Natural killer cell (primary cell): ENCODE data around the gene FAIM. TPM values are rescaled to one million over a fixed set of nuclear protein-coding genes. Genes with fewer than 3 reads are reported as not detected.
A peak's percentile ranks its signal among the peaks of the same experiment; 100 is the strongest.

Experiments used
- ATAC-seq, 3 donors: fragments of 150-1000 bp in 2 of 3; fragments of 200-7000 bp in 1 of 3; cut with Tn5 transposase; 1 replicate in 1 of 3; 2 replicates in 2 of 3; pipeline ENCODE4 v1.10.0; 2021; ENCODE audit warnings: mild to moderate bottlenecking in 2 of 3, moderate library complexity in 2 of 3
- DNase-seq, 2 donors: peaks; one replicate each; pipeline versions ENCODE4 v3.0.0 to v3.0.0-alpha.2; 2013 to 2021; ENCODE audit warnings: mixed read lengths in 1 of 2
- H3K27ac ChIP-seq: one replicate; pipeline ENCODE4 v1.5.1; 2013; ENCODE audit warnings: mild to moderate bottlenecking, low read length
- H3K27me3 ChIP-seq: one replicate; pipeline ENCODE4 v1.6.1; 2013; ENCODE audit warnings: low read length; ENCODE audit not compliant: control insufficient read depth, insufficient read depth
- H3K36me3 ChIP-seq: one replicate; pipeline ENCODE4 v1.6.1; 2013; ENCODE audit warnings: low read length; ENCODE audit not compliant: control insufficient read depth, insufficient read depth
- H3K4me1 ChIP-seq: one replicate; pipeline ENCODE4 v1.6.1; 2013; ENCODE audit warnings: low read length; ENCODE audit not compliant: control insufficient read depth, insufficient read depth
- H3K4me3 ChIP-seq: one replicate; pipeline ENCODE4 v1.5.1; 2013; ENCODE audit warnings: low read length
- H3K9me3 ChIP-seq: one replicate; pipeline ENCODE4 v1.6.1; 2013; ENCODE audit warnings: low read length; ENCODE audit not compliant: control insufficient read depth, insufficient read depth
- H3K27ac Mint-ChIP-seq, 2 donors: one replicate each; pipeline ENCODE4 v1.8.0; 2022; ENCODE audit warnings: mild to moderate bottlenecking in 2 of 2, mixed read lengths in 2 of 2, moderate library complexity in 1 of 2
- H3K27me3 Mint-ChIP-seq, 2 donors: one replicate each; pipeline ENCODE4 v1.8.0; 2022; ENCODE audit warnings: low read depth in 2 of 2, mixed read lengths in 2 of 2
- H3K36me3 Mint-ChIP-seq: one replicate; pipeline ENCODE4 v1.8.0; 2022; ENCODE audit warnings: mixed read lengths
- H3K4me1 Mint-ChIP-seq, 2 donors: one replicate each; pipeline ENCODE4 v1.8.0; 2022; ENCODE audit warnings: mixed read lengths in 2 of 2
- H3K4me3 Mint-ChIP-seq: one replicate; pipeline ENCODE4 v1.8.0; 2022; ENCODE audit warnings: mild to moderate bottlenecking, moderate library complexity, mixed read lengths
- H3K9me3 Mint-ChIP-seq, 2 donors: one replicate each; pipeline ENCODE4 v1.8.0; 2022; ENCODE audit warnings: mixed read lengths in 2 of 2
- WGBS: methylation state at CpG from one replicate; pipeline ENCODE4 v1.1.7; 2013; ENCODE audit warnings: missing lambda C conversion rate; ENCODE audit not compliant: insufficient coverage; 5-methylcytosine and 5-hydroxymethylcytosine counted together
- intact Hi-C: fragments of 100-400 bp; cut with micrococcal nuclease; formaldehyde crosslinking; loops from one replicate; pipeline ENCODE4 v1.14.2; 2022
- total RNA-seq, 4 donors: library from RNA; stranded (reverse); fragments of 120-200 nt in 1 of 4; gene quantifications; one replicate each; pipeline versions ENCODE4 v1.2.3 to v1.2.4, GENCODE V29; 2013 to 2022
- TF ChIP-seq, protein P1 (sequence below): fragments of 200-600 bp; IDR thresholded peaks from one replicate; pipeline ENCODE4 v1.8.0; 2022; ENCODE audit warnings: antibody characterized with exemption

FAIM gene
- total RNA-seq, 3 donors from 2014 or later (not counting 1 experiment from before 2014, with no cell fraction given) = 4.6 to 7.6 (median 5.6) TPM

DNA sequence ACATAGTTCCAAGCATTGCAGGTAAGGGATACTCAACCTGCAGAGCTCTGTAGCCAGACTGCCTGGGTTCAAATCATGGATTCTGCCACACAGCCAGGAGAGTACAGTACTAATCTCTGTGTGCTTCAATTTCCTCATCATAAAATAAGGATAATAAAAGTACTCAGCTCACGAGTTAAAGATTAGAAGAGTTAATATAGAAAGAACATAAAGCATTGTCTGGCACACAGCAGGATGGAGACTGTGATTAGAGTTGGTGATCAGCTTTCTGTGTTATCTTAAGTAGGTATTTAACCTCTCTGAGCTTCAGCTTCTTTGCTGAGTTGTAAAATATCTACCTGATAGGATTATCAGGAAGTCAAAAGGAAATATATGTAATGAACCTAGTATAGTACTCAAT is 17.2 kb upstream of the FAIM start:
- no peak for ATAC-seq
- peaks cover 14% of the 10 kb centered on the region for H3K4me1 ChIP-seq
- H3K4me1 Mint-ChIP-seq = peaks cover 6 to 12% of the 10 kb centered on the region in 2 donors
- H3K27me3 ChIP-seq = no peaks in the 10 kb centered on the region
- TF ChIP-seq, protein P1, sequence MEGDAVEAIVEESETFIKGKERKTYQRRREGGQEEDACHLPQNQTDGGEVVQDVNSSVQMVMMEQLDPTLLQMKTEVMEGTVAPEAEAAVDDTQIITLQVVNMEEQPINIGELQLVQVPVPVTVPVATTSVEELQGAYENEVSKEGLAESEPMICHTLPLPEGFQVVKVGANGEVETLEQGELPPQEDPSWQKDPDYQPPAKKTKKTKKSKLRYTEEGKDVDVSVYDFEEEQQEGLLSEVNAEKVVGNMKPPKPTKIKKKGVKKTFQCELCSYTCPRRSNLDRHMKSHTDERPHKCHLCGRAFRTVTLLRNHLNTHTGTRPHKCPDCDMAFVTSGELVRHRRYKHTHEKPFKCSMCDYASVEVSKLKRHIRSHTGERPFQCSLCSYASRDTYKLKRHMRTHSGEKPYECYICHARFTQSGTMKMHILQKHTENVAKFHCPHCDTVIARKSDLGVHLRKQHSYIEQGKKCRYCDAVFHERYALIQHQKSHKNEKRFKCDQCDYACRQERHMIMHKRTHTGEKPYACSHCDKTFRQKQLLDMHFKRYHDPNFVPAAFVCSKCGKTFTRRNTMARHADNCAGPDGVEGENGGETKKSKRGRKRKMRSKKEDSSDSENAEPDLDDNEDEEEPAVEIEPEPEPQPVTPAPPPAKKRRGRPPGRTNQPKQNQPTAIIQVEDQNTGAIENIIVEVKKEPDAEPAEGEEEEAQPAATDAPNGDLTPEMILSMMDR = no peak
- no peaks in the 10 kb centered on the region for H3K27me3 Mint-ChIP-seq
- H3K4me3 ChIP-seq = no peak overlapping the region
- H3K36me3 ChIP-seq = no peaks in the 10 kb centered on the region
- intact Hi-C loops = loop anchor here (5.0 kb wide), 2 partner anchors 96 to 751 kb away; partner anchors contain the start of gene MRPS22
- no peaks in the 10 kb centered on the region for H3K9me3 Mint-ChIP-seq
- no peak for DNase-seq
- H3K27ac Mint-ChIP-seq = no peak overlapping the region
- 67% methylated on average over 1 of the region's 1 CpG for WGBS
- no peak overlapping the region for H3K4me3 Mint-ChIP-seq
- no peaks in the 10 kb centered on the region for H3K36me3 Mint-ChIP-seq
- no peaks in the 10 kb centered on the region for H3K9me3 ChIP-seq
- H3K27ac ChIP-seq = no peak overlapping the region

DNA sequence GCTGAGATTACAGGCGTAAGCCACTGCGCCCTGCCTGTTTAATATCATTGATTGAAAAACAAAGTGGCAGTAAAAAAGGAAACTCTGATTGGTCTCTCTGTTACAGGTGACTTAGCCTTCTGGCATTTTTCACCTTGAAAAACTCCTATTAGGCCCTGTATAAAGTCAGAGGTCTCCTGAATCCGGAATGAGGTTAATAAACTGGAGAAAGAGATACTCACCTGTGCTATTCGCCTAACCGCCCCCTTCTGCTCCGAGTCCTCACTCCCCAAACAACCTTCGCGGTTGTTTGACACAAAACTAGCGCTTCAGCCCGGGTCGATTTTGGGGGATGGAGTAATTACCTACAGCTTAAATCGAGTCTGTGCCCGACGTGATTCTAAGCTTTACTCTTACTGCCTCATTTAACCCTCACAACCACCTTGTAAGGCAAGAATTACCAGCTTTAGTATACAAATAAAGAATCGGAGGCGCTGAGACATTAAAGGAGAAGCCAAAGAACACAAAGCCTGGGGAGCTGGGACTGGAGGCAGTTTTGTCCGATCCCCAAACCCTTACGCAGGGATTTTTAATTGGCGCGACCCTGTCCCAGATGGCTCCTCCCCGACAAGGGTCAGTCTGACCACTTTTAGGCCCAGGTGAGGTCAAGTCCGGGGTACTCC is 15.0 kb upstream of the FAIM start:
- peak overlapping the region; percentile 82 for H3K27ac ChIP-seq
- Mint-ChIP-seq H3K36me3 (no peaks in the 10 kb centered on the region), H3K9me3 (no peaks in the 10 kb centered on the region), H3K27ac (peak overlapping the region; percentile 87 to 88), H3K27me3 (no peaks in the 10 kb centered on the region), H3K4me1 (peaks cover 6 to 12% of the 10 kb centered on the region in 2 donors), H3K4me3 (peak overlapping the region; percentile 89)
- peaks cover 14% of the 10 kb centered on the region for H3K4me1 ChIP-seq
- no peak for ATAC-seq
- H3K27me3 ChIP-seq = no peaks in the 10 kb centered on the region
- WGBS = 6% methylated on average over 21 of the region's 22 CpGs
- peak overlapping the region; percentile 75 for H3K4me3 ChIP-seq
- H3K9me3 ChIP-seq = no peaks in the 10 kb centered on the region
- TF ChIP-seq, protein P1 = no peak
- DNase-seq = no peak
- no peaks in the 10 kb centered on the region for H3K36me3 ChIP-seq
- intact Hi-C loops = loop anchor here (1.0 to 5.0 kb wide), 6 partner anchors 16 to 749 kb away; partner anchors contain the start of genes MRPS22 and PIK3CB

DNA sequence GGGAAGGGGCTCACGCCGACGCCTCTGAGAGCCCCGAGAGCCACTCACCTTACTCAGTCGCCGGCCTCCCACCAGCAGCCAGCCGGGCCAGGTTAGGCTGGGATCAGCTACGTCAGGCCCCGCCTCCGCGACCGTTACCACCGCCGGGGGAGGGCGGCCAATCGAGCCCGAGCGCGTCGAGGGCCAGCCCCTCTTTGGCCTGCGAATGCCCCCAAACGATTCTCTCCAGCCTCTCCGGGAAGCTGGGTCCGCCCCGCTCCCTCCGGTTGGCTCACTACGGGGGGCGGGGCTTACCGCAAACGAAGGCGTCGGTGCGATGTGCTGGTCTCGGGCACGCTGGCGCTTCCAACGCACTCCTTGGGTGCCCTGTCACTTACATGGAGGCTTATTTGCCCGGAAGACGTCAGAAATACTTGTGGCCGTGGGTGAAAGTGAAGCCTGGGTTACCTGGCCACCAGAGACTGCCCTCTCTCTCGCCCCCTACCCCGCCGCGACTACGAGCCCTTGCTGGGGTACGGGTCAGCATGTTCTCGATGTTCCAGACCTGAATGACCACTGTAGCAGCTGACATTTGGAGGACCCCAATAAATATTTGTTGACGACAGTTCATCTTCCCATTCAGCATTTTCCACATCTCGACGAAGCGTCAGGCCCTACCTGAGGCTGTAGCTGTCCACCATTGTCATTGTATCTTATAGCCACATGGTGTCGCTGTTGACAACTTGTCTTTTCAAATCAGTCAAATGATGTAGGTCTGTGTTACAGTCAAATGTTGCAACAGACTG is 14.2 kb upstream of the FAIM start, which contains the start of gene CEP70:
CEP70 (minus strand) TSS at position 111 of the 785 bp plus-strand sequence. CDS start 21,333 bp downstream, outside the sequence.
- Mint-ChIP-seq H3K4me3 (peak within 1 kb of the TSS; percentile 89), H3K36me3 (no peaks in the 10 kb centered on the region), H3K27me3 (no peaks in the 10 kb centered on the region), H3K4me1 (peaks cover 6 to 12% of the 10 kb centered on the region in 2 donors), H3K9me3 (no peaks in the 10 kb centered on the region), H3K27ac (peak within 1 kb of the TSS; percentile 87 to 88)
- Histone ChIP-seq H3K27me3 (no peaks in the 10 kb centered on the region), H3K36me3 (no peaks in the 10 kb centered on the region), H3K4me1 (peaks cover 14% of the 10 kb centered on the region), H3K9me3 (no peaks in the 10 kb centered on the region), H3K27ac (peak within 1 kb of the TSS; percentile 82), H3K4me3 (peak within 1 kb of the TSS; percentile 75)
- peak; percentile 93 to 97 (median 94) for ATAC-seq
- intact Hi-C loops = loop anchor here (1.0 to 5.0 kb wide), 6 partner anchors 15 to 748 kb away; partner anchors contain the start of genes MRPS22 and PIK3CB
- DNase-seq = peak; percentile 87 to 95
- WGBS = under 1% methylated on average over 52 of the region's 52 CpGs
- TF ChIP-seq, protein P1 = peak; percentile 85
